Loucy (cell line): Measurements from ENCODE around the gene LRRTM2.

Experiments used
- EZH2phosphoT487 ChIP-seq: fragments of 200-600 bp; IDR thresholded peaks from 2 replicates; pipeline ENCODE4 v1.6.1; 2018; ENCODE audit warnings: antibody characterized with exemption, mild to moderate bottlenecking, moderate library complexity, borderline replicate concordance
- TF ChIP-seq, protein P1 (sequence below): fragments of 200-600 bp; sonication (generic); conservative IDR thresholded peaks from 2 replicates; pipeline ENCODE4 v1.5.1; 2014; ENCODE audit warnings: mild to moderate bottlenecking, antibody characterized with exemption, low read length

DNA sequence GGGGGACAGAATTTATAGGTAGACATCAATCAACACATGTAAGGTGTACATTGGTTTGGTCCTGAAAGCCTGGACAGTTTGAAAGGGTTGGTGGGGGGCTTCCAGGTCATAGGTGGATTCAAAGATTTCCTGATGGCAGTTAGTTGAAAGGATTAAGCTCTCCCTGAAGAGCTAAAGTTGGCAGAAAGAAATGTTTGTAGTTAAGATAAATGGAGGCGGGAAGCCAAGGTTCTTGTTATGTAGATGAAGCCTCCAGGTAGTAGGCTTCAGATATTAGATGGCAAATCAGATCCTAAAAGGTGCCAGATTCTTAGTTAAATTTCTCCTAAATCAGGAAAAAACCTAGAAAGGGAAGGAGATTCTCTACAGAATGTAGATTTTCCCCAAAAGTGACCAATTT lies 9.0 kb upstream of the LRRTM2 start:
- TF ChIP-seq, protein P1, sequence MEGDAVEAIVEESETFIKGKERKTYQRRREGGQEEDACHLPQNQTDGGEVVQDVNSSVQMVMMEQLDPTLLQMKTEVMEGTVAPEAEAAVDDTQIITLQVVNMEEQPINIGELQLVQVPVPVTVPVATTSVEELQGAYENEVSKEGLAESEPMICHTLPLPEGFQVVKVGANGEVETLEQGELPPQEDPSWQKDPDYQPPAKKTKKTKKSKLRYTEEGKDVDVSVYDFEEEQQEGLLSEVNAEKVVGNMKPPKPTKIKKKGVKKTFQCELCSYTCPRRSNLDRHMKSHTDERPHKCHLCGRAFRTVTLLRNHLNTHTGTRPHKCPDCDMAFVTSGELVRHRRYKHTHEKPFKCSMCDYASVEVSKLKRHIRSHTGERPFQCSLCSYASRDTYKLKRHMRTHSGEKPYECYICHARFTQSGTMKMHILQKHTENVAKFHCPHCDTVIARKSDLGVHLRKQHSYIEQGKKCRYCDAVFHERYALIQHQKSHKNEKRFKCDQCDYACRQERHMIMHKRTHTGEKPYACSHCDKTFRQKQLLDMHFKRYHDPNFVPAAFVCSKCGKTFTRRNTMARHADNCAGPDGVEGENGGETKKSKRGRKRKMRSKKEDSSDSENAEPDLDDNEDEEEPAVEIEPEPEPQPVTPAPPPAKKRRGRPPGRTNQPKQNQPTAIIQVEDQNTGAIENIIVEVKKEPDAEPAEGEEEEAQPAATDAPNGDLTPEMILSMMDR: no peak
- no peak for TF ChIP-seq EZH2phosphoT487
